Measurements from ENCODE around the gene MAPRE3. TPM values are rescaled to one million over a fixed set of nuclear protein-coding genes. Genes with fewer than 3 reads are reported as not detected.

Gene MAPRE3
- total RNA-seq, 4 donors from 2014 or later: 9.3 to 23.0 (median 13.4) TPM

GRCh38 chr2:26948800-26949199, 21.6 kb upstream of the MAPRE3 start:
- H3K4me3 ChIP-seq: no peak overlapping the region
- no peaks in the 10 kb centered on the region for H3K9me3 ChIP-seq

GRCh38 chr2:26950246-26950645, 20.2 kb upstream of the MAPRE3 start:
- no peak overlapping the region for H3K4me3 ChIP-seq
- H3K27ac ChIP-seq (replicated peaks in 1 of 4): no peak overlapping the region
- peaks cover 0 to 7% (median 3%) of the 10 kb centered on the region in 4 donors for H3K4me1 ChIP-seq
- intact Hi-C loops (cut with DNase I): no loop called here
- no peaks in the 10 kb centered on the region for H3K9me3 ChIP-seq
- DNase-seq (ENCODE audit: extremely low spot score): no peak
- peaks cover 0 to 38% (median 0%) of the 10 kb centered on the region in 4 donors for H3K27me3 ChIP-seq
- WGBS: 77% methylated on average over 5 of the region's 5 CpGs
- no peak for TF ChIP-seq EP300 (IDR thresholded peaks at IDR 0.05)
- TF ChIP-seq CTCF (IDR thresholded peaks at IDR 0.05): no peak
- no peak for TF ChIP-seq POLR2AphosphoS5 (IDR thresholded peaks at IDR 0.05)
- TF ChIP-seq POLR2A (IDR thresholded peaks at IDR 0.05; ENCODE audit: low read depth): no peak
- H3K36me3 ChIP-seq: no peaks in the 10 kb centered on the region

More at GRCh38 chr2:26948800-26949199, 21.6 kb upstream of the MAPRE3 start:
- H3K36me3 ChIP-seq: no peaks in the 10 kb centered on the region
- peaks cover 0 to 7% (median 3%) of the 10 kb centered on the region in 4 donors for H3K4me1 ChIP-seq
- TF ChIP-seq CTCF (IDR thresholded peaks at IDR 0.05): no peak
- 92% methylated on average over 3 of the region's 3 CpGs for WGBS
- H3K27ac ChIP-seq (replicated peaks in 1 of 4): no peak overlapping the region
- H3K27me3 ChIP-seq: peaks cover 0 to 47% (median 0%) of the 10 kb centered on the region in 4 donors
- no peak for DNase-seq (ENCODE audit: extremely low spot score)
- intact Hi-C loops (cut with DNase I): no loop called here

GRCh38 chr2:26951236-26951635, 19.2 kb upstream of the MAPRE3 start:
- Histone ChIP-seq H3K36me3 (no peaks in the 10 kb centered on the region), H3K9me3 (no peaks in the 10 kb centered on the region), H3K27me3 (peaks cover 0 to 38% (median 0%) of the 10 kb centered on the region in 4 donors), H3K4me3 (no peak overlapping the region), H3K27ac (replicated peaks in 1 of 4) (no peak overlapping the region), H3K4me1 (peaks cover 0 to 7% (median 3%) of the 10 kb centered on the region in 4 donors)
- no peak for DNase-seq (ENCODE audit: extremely low spot score)
- TF ChIP-seq CTCF (IDR thresholded peaks at IDR 0.05): no peak
- TF ChIP-seq POLR2AphosphoS5 (IDR thresholded peaks at IDR 0.05): no peak
- no peak for TF ChIP-seq EP300 (IDR thresholded peaks at IDR 0.05)
- intact Hi-C loops (cut with DNase I): no loop called here
- 91% methylated on average over 3 of the region's 3 CpGs for WGBS

GRCh38 chr2:26952374-26952773, 18.1 kb upstream of the MAPRE3 start:
- peaks cover 0 to 3% (median 1%) of the 10 kb centered on the region in 4 donors for H3K4me1 ChIP-seq
- intact Hi-C loops (cut with DNase I): no loop called here

More at GRCh38 chr2:26952374-26952773, 18.1 kb upstream of the MAPRE3 start:
- no peaks in the 10 kb centered on the region for H3K36me3 ChIP-seq
- no peak for TF ChIP-seq POLR2AphosphoS5 (IDR thresholded peaks at IDR 0.05)
- no peak for TF ChIP-seq POLR2A (IDR thresholded peaks at IDR 0.05; ENCODE audit: low read depth)
- TF ChIP-seq EP300 (IDR thresholded peaks at IDR 0.05): no peak
- no peak for TF ChIP-seq CTCF (IDR thresholded peaks at IDR 0.05)
- DNase-seq (ENCODE audit: extremely low spot score): no peak
- 61% methylated on average over 4 of the region's 4 CpGs for WGBS
- peaks cover 0 to 36% (median 0%) of the 10 kb centered on the region in 4 donors for H3K27me3 ChIP-seq
- H3K4me3 ChIP-seq: no peak overlapping the region
- no peak overlapping the region for H3K27ac ChIP-seq (replicated peaks in 1 of 4)
- no peaks in the 10 kb centered on the region for H3K9me3 ChIP-seq
